Smooth muscle cell (in vitro differentiated cells): ENCODE results near the gene RIN2. TPM values are rescaled to one million over a fixed set of nuclear protein-coding genes. Genes with fewer than 3 reads are reported as not detected.

Experiments used
- DNase-seq: peaks from one replicate; lab custom pipeline; 2025; ENCODE audit not compliant: unreplicated experiment; lab: John Stamatoyannopoulos, UW
- H2AFZ ChIP-seq: fragments of 200-600 bp; sonication (generic); 2 replicates; pipeline ENCODE4 v1.6.0; 2016; ENCODE audit warnings: antibody characterized with exemption, low read depth, mild to moderate bottlenecking
- H3F3A ChIP-seq: fragments of 200-600 bp; sonication (generic); 2 replicates; pipeline ENCODE4 v1.6.0; 2017; ENCODE audit warnings: antibody characterized with exemption, low read depth
- H3K27ac ChIP-seq: fragments of 200-600 bp; sonication (generic); 2 replicates; pipeline ENCODE4 v1.5.1; 2016; ENCODE audit warnings: low read depth, mild to moderate bottlenecking
- H3K27me3 ChIP-seq: fragments of 200-600 bp; sonication (generic); 2 replicates; pipeline ENCODE4 v1.6.1; 2016; ENCODE audit warnings: low read depth, mild to moderate bottlenecking
- H3K36me3 ChIP-seq: fragments of 200-600 bp; sonication (generic); 2 replicates; pipeline ENCODE4 v1.5.1; 2016; ENCODE audit warnings: low read depth
- H3K4me1 ChIP-seq: fragments of 200-600 bp; sonication (generic); 2 replicates; pipeline ENCODE4 v1.5.1; 2016; ENCODE audit warnings: low read depth
- H3K4me2 ChIP-seq: fragments of 200-600 bp; sonication (generic); 2 replicates; pipeline ENCODE4 v1.6.0; 2016; ENCODE audit warnings: mild to moderate bottlenecking
- H3K4me3 ChIP-seq: fragments of 200-600 bp; sonication (generic); 2 replicates; pipeline ENCODE4 v1.5.1; 2016; ENCODE audit warnings: mild to moderate bottlenecking
- H3K79me2 ChIP-seq: fragments of 200-600 bp; sonication (generic); 2 replicates; pipeline ENCODE4 v1.6.0; 2016; ENCODE audit warnings: low read depth, mild to moderate bottlenecking
- H3K9ac ChIP-seq: fragments of 200-600 bp; sonication (generic); 2 replicates; pipeline ENCODE4 v1.6.0; 2016; ENCODE audit warnings: low read depth
- H3K9me3 ChIP-seq: fragments of 200-600 bp; sonication (generic); replicated peaks from 2 replicates; pipeline ENCODE4 v1.5.1; 2016; ENCODE audit warnings: low read depth
- H4K20me1 ChIP-seq: fragments of 200-600 bp; sonication (generic); 2 replicates; pipeline ENCODE4 v1.6.0; 2016; ENCODE audit warnings: low read depth
- WGBS: methylation state at CpG from one replicate; pipeline ENCODE4 v1.1.7; 2016; ENCODE audit warnings: low lambda C conversion rate; 5-methylcytosine and 5-hydroxymethylcytosine counted together
- polyA plus RNA-seq: library from polyadenylated mRNA; unstranded; fragments of >200 nt; fragmentation: Nextera tagmentation; extraction: Ambion mirVana; gene quantifications from 2 replicates; pipeline ENCODE4 v1.2.1, GENCODE V29; 2016
- total RNA-seq: library from RNA; depleted of rRNA; stranded (reverse); fragments of >200 nt; gene quantifications from 2 replicates; pipeline ENCODE4 v1.2.3, GENCODE V29; 2014
- TF ChIP-seq, protein P1 (sequence below): fragments of 200-600 bp; sonication (generic); IDR thresholded peaks from 2 replicates; pipeline ENCODE4 v1.5.1; 2017; ENCODE audit warnings: borderline replicate concordance, mild to moderate bottlenecking, antibody characterized with exemption; ENCODE audit not compliant: insufficient read depth, poor library complexity, severe bottlenecking

RIN2 gene
- total and polyA plus RNA-seq, 2 experiments from 2014 or later, result 16.0 to 26.9 TPM

DNA sequence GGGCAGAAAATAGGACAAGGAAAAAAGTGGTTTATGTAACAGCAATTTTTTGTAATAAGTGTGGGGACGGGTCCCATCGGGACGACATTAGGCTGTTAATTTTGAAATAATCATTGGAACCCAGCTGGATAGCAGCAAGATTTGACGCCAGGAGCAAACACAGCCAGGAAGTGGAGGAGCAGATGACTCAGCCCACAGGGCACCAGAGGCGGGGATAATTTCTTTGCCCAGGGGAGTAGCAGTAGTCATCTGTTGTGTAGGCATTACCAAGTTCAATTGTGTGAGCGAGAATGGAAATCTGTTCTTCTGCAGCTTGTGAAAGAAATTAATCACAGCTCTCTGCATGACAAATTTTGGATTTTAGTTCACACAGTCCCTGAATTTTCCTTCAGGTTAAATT lies 22.6 kb upstream of the RIN2 start:
- H3K4me1 ChIP-seq, result no peaks in the 10 kb centered on the region
- no peaks in the 10 kb centered on the region for H3F3A ChIP-seq
- peak overlapping the region; percentile 75 for H3K27ac ChIP-seq
- no peaks in the 10 kb centered on the region for H3K79me2 ChIP-seq
- H3K9ac ChIP-seq, result peak overlapping the region; percentile 40
- no peak overlapping the region for H3K4me3 ChIP-seq
- TF ChIP-seq, protein P1, sequence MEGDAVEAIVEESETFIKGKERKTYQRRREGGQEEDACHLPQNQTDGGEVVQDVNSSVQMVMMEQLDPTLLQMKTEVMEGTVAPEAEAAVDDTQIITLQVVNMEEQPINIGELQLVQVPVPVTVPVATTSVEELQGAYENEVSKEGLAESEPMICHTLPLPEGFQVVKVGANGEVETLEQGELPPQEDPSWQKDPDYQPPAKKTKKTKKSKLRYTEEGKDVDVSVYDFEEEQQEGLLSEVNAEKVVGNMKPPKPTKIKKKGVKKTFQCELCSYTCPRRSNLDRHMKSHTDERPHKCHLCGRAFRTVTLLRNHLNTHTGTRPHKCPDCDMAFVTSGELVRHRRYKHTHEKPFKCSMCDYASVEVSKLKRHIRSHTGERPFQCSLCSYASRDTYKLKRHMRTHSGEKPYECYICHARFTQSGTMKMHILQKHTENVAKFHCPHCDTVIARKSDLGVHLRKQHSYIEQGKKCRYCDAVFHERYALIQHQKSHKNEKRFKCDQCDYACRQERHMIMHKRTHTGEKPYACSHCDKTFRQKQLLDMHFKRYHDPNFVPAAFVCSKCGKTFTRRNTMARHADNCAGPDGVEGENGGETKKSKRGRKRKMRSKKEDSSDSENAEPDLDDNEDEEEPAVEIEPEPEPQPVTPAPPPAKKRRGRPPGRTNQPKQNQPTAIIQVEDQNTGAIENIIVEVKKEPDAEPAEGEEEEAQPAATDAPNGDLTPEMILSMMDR, result no peak
- peak overlapping the region; percentile 75 for H3K4me2 ChIP-seq
- DNase-seq, result no peak
- no peaks in the 10 kb centered on the region for H3K9me3 ChIP-seq
- no peaks in the 10 kb centered on the region for H4K20me1 ChIP-seq
- H3K27me3 ChIP-seq, result no peaks in the 10 kb centered on the region
- H2AFZ ChIP-seq, result peak overlapping the region; percentile 63
- WGBS, result 19% methylated on average over 6 of the region's 6 CpGs
- no peaks in the 10 kb centered on the region for H3K36me3 ChIP-seq

DNA sequence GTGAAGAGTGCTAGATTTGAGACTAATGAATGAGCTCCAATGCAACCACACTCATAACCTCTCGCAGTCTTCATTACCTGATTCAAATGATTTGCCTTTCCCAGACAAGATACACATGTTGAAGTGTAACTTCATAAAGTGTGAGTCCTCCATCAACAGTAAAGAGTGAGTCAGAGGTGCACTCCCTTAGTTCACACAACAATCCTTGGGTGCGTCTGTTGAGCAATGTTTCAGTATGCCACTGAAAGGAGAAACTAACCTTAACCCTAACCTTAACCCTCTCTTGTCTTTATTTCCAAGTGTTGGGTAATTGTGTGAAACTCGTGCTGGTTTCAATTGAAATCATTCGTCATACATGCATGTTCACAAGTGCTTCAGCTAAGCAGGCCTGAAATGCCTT lies 21.0 kb upstream of the RIN2 start:
- H2AFZ ChIP-seq, result no peak overlapping the region
- H3K79me2 ChIP-seq, result no peaks in the 10 kb centered on the region
- no peaks in the 10 kb centered on the region for H3K36me3 ChIP-seq
- TF ChIP-seq, protein P1, result no peak
- 78% methylated on average over 4 of the region's 4 CpGs for WGBS
- H3K9ac ChIP-seq, result no peak overlapping the region
- H3K27me3 ChIP-seq, result no peaks in the 10 kb centered on the region
- DNase-seq, result no peak
- peak overlapping the region; percentile 20 for H3K4me2 ChIP-seq
- H3F3A ChIP-seq, result no peaks in the 10 kb centered on the region
- H4K20me1 ChIP-seq, result no peaks in the 10 kb centered on the region
- peak overlapping the region; percentile 53 for H3K27ac ChIP-seq
- no peaks in the 10 kb centered on the region for H3K9me3 ChIP-seq
- H3K4me3 ChIP-seq, result no peak overlapping the region
- no peaks in the 10 kb centered on the region for H3K4me1 ChIP-seq

DNA sequence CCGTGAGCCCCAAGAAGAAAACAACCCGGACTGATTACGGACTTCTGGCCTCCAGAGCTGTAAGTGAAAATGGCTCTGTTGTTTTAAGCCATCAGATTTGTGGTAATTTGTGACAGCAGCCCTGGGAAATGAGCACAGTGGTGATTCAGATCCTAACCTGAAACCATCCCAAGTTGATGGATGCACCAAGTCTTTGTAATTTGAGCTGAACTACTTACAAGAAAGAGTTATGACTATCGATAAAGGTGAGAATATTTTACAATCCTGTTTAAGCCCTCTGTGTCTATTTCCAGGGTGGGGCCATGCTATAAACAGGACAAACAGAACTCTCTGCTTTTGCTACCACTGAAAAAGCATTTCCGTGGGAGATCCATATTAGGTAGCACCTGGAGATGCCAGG lies 19.1 kb upstream of the RIN2 start:
- Histone ChIP-seq H3F3A (no peaks in the 10 kb centered on the region), H3K4me3 (no peak overlapping the region), H3K9me3 (no peaks in the 10 kb centered on the region), H3K4me2 (no peak overlapping the region), H3K9ac (no peak overlapping the region), H3K36me3 (no peaks in the 10 kb centered on the region), H3K79me2 (no peaks in the 10 kb centered on the region), H3K27me3 (no peaks in the 10 kb centered on the region), H3K4me1 (no peaks in the 10 kb centered on the region), H3K27ac (no peak overlapping the region), H4K20me1 (no peaks in the 10 kb centered on the region), H2AFZ (no peak overlapping the region)
- TF ChIP-seq, protein P1, result no peak
- DNase-seq, result no peak
- 68% methylated on average over 5 of the region's 5 CpGs for whole genome bisulfite sequencing

DNA sequence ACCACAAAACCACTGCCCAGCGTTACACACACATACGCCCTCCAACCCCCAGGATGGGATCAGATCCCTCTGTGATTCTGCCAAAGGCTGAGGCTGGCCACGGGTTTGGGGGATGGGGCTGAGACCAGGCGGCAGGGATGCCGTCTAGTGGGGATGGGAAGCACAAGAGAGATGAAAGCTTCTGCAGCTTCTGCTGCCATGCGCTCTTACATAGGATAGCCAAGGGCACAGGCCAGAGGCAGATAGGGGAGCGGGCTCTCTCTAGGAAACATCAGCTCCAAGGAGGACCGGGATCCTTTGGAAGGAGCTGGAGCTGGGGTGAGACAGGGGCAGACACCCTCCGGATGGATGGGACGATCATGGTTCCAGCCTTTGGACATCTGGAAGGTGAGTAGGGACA lies 18.7 kb upstream of the RIN2 start:
- WGBS, result 97% methylated on average over 10 of the region's 10 CpGs
- no peaks in the 10 kb centered on the region for H3K27me3 ChIP-seq
- H3K27ac ChIP-seq, result no peak overlapping the region

More for the DNA sequence above, 18.7 kb upstream of the RIN2 start:
- Histone ChIP-seq H3K4me1 (no peaks in the 10 kb centered on the region), H3F3A (no peaks in the 10 kb centered on the region), H3K9me3 (no peaks in the 10 kb centered on the region), H3K4me2 (no peak overlapping the region), H3K79me2 (no peaks in the 10 kb centered on the region), H4K20me1 (no peaks in the 10 kb centered on the region), H3K4me3 (no peak overlapping the region), H3K36me3 (no peaks in the 10 kb centered on the region), H2AFZ (no peak overlapping the region), H3K9ac (no peak overlapping the region)
- TF ChIP-seq, protein P1, result no peak
- DNase-seq, result no peak
